Thyroid gland (tissue), 4 donors: ENCODE results near the gene KBTBD12.

Experiments used
- POLR2A ChIP-seq, 2 donors: fragments of 450-650 bp; IDR thresholded peaks; one replicate each; pipeline ENCODE4 v1.6.1; 2017; ENCODE audit warnings: antibody characterized with exemption in 2 of 2, mild to moderate bottlenecking in 2 of 2, moderate library complexity in 1 of 2
- TF ChIP-seq, protein P1 (sequence below), 6 experiments: fragments of 200-600 bp in 3 of 6; fragments of 450-650 bp in 3 of 6; sonication (generic) in 3 of 6; IDR thresholded peaks; one replicate each; pipeline ENCODE4 v1.5.1; 2016 to 2019; ENCODE audit warnings: antibody characterized with exemption in 6 of 6, mild to moderate bottlenecking in 2 of 6, inconsistent platforms in 1 of 6, moderate library complexity in 1 of 6

DNA sequence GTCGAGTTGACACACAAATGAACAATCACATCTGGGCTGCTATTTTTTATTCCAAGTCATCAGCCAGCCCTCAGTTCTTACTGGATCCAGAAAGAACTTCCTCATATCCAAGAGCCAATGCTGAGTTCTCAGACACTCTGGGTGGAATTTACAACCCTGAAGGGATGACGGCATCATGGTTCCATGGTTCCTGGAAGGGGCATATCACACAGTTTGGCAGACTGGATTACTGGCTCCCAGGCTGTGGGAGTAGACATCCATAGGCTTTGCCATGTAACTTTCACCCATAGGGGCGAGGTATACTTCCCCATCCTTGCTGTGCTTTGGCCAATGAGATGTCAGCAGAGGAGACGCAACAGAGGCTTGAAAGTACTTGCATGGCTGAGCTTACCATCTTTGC is 26.9 kb upstream of the KBTBD12 start:
- TF ChIP-seq POLR2A (IDR thresholded peaks at IDR 0.05): no peak
- TF ChIP-seq, protein P1, sequence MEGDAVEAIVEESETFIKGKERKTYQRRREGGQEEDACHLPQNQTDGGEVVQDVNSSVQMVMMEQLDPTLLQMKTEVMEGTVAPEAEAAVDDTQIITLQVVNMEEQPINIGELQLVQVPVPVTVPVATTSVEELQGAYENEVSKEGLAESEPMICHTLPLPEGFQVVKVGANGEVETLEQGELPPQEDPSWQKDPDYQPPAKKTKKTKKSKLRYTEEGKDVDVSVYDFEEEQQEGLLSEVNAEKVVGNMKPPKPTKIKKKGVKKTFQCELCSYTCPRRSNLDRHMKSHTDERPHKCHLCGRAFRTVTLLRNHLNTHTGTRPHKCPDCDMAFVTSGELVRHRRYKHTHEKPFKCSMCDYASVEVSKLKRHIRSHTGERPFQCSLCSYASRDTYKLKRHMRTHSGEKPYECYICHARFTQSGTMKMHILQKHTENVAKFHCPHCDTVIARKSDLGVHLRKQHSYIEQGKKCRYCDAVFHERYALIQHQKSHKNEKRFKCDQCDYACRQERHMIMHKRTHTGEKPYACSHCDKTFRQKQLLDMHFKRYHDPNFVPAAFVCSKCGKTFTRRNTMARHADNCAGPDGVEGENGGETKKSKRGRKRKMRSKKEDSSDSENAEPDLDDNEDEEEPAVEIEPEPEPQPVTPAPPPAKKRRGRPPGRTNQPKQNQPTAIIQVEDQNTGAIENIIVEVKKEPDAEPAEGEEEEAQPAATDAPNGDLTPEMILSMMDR (IDR thresholded peaks at IDR 0.05): no peak
